ENCODE data around the gene CAT.

CAT gene

GRCh38 chr11:34425867-34426266 lies 12.9 kb upstream of the CAT start:
- no peak for DNase-seq

GRCh38 chr11:34426766-34427185 lies 12.0 kb upstream of the CAT start:
- no peak for DNase-seq

- no peak for DNase-seq
These were observed 11.4 kb upstream of the CAT start for GRCh38 chr11:34427186-34427805.

GRCh38 chr11:34431979-34432378 lies 6.8 kb upstream of the CAT start:
- no peak for DNase-seq

GRCh38 chr11:34432822-34433221 lies 5.9 kb upstream of the CAT start:
- no peak for DNase-seq

GRCh38 chr11:34433899-34434298 lies 4.8 kb upstream of the CAT start:
- DNase-seq = no peak

GRCh38 chr11:34437224-34438125 lies 1.3 kb upstream of the CAT start:
- DNase-seq = no peak

GRCh38 chr11:34439610-34440198 lies 970 bp downstream of the CAT start:
- no peak for DNase-seq

GRCh38 chr11:34441814-34442213 lies 3.1 kb downstream of the CAT start:
- no peak for DNase-seq

- DNase-seq = no peak
These were observed 4.4 kb downstream of the CAT start for GRCh38 chr11:34443136-34443535.

GRCh38 chr11:34444428-34444827 lies 5.7 kb downstream of the CAT start:
- no peak for DNase-seq

- no peak for DNase-seq
These were observed 7.2 kb downstream of the CAT start for GRCh38 chr11:34445956-34446355.

GRCh38 chr11:34446386-34446785 lies 7.7 kb downstream of the CAT start:
- no peak for DNase-seq

- no peak for DNase-seq
These were observed 8.3 kb downstream of the CAT start for GRCh38 chr11:34447044-34447443.

GRCh38 chr11:34448223-34448994 lies 9.7 kb downstream of the CAT start:
- no peak for DNase-seq

GRCh38 chr11:34449013-34449412 lies 10.3 kb downstream of the CAT start:
- no peak for DNase-seq

GRCh38 chr11:34451053-34451452 lies 12.3 kb downstream of the CAT start:
- no peak for DNase-seq

- DNase-seq = no peak
These were observed 15.7 kb downstream of the CAT start for GRCh38 chr11:34454308-34455032.

- DNase-seq = no peak
These were observed 18.9 kb downstream of the CAT start for GRCh38 chr11:34457607-34458006.

- DNase-seq = no peak
These were observed 19.8 kb downstream of the CAT start for GRCh38 chr11:34458525-34458924.

GRCh38 chr11:34459507-34460162 lies 20.9 kb downstream of the CAT start:
- DNase-seq = no peak

GRCh38 chr11:34460278-34460677 lies 21.5 kb downstream of the CAT start:
- DNase-seq = no peak
